Pancreas (tissue), 10 donors: ENCODE measurements around the gene CPA3. TPM values are rescaled to one million over a fixed set of nuclear protein-coding genes. Genes with fewer than 3 reads are reported as not detected.

Experiments used
- ATAC-seq, 4 donors: fragments of 200-7000 bp; cut with Tn5 transposase; one replicate each; pipeline versions ENCODE4 v1.8.0 to v1.9.1; 2020; ENCODE audit warnings: mild to moderate bottlenecking in 4 of 4, moderate library complexity in 4 of 4
- DNase-seq, 6 donors: peaks; one replicate each; pipeline ENCODE4 v3.0.0-alpha.2; 2020
- FAIRE-seq: peaks from 2 replicates; lab custom pipeline; 2012; peaks lifted over from hg19 to GRCh38; lab: Jason Lieb, UNC
- H3K27ac ChIP-seq, 4 donors: fragments of 200-600 bp; sonication (generic); 1 replicate in 3 of 4; 2 replicates in 1 of 4; pipeline versions ENCODE4 v1.5.0 to v1.8.0; 2020
- H3K27me3 ChIP-seq, 4 donors: fragments of 200-600 bp; one replicate each; pipeline ENCODE4 v1.8.0; 2021
- H3K36me3 ChIP-seq, 3 donors: fragments of 200-600 bp; sonication (generic) in 1 of 3; one replicate each; pipeline versions ENCODE4 v1.5.0 to v1.8.0; 2020 to 2021
- H3K4me1 ChIP-seq, 3 donors: fragments of 200-600 bp; one replicate each; pipeline ENCODE4 v1.8.0; 2021
- H3K4me3 ChIP-seq, 4 donors: fragments of 200-600 bp; sonication (generic) in 2 of 4; one replicate each; pipeline versions ENCODE4 v1.5.0 to v1.8.0; 2020 to 2021
- H3K9me3 ChIP-seq, 4 donors: fragments of 200-600 bp; one replicate each; pipeline ENCODE4 v1.8.0; 2021
- CTCF ChIP-seq, 4 donors: fragments of 200-600 bp; sonication (generic) in 3 of 4; IDR thresholded peaks; one replicate each; pipeline versions ENCODE4 v1.5.0 to v1.8.0; 2021; ENCODE audit warnings: antibody characterized with exemption in 4 of 4
- WGBS, 2 donors: extraction: QIAGEN DNeasy Blood & Tissue Kit; methylation state at CpG; one replicate each; pipeline ENCODE4 v1.1.7; 2013; 5-methylcytosine and 5-hydroxymethylcytosine counted together
- intact Hi-C, 3 donors: fragments of 100-400 bp; cut with DNase I; formaldehyde crosslinking; loops; one replicate each; pipeline versions ENCODE4 v1.11.1 to v1.14.2; 2022
- polyA plus RNA-seq, 2 donors: library from polyadenylated mRNA; stranded (reverse); fragments of 200-250 nt; gene quantifications; one replicate each; pipeline ENCODE4 v1.2.3, GENCODE V29; 2013
- total RNA-seq, 6 donors: library from RNA; stranded (reverse); fragmentation: NEBNext Ultra II Directional in 4 of 6; extraction: Animal tissue kit (Norgen Biotek cat#: 25700) in 4 of 6; gene quantifications; one replicate each; pipeline versions ENCODE4 v1.2.1 to v1.2.4, GENCODE V29; 2021 to 2023
- donor health status: healthy with polysubstance abuse.
- donor health status: DM: no; HTN: no; CAD: no; lungs with moderate emphysema.
- donor health status: DM: no; HTN: no; CAD: no.
- donor health status: control.
- donor health status: control.
- donor health status: Bipolar disorder and iron deficiency.
- donor health status: DM: yes; HTN: yes; CAD: no.
- donor health status: DM: no; HTN: no; CAD: no.
- donor health status: DM: no; HTN: no; CAD: no.
- donor health status: DM: yes; HTN: yes; CAD: no.

The CPA3 gene
- 10 to 100 TPM in 1 of 6 donors, 1 to 10 TPM in 5; 3.0 to 10.4 (median 4.9) TPM for total RNA-seq
- 1 to 10 TPM; 1.1 to 3.0 TPM for polyA plus RNA-seq

- Histone ChIP-seq H3K27me3 (no peaks in the 10 kb centered on the region), H3K9me3 (no peaks in the 10 kb centered on the region), H3K4me3 (no peak within 1 kb of the TSS), H3K27ac (no peak within 1 kb of the TSS), H3K36me3 (no peaks in the 10 kb centered on the region), H3K4me1 (peaks cover 0 to 4% (median 0%) of the 10 kb centered on the region in 3 donors)
- WGBS, 2 donors: 84 to 100% methylated on average over 1 of the region's 1 CpG
- intact Hi-C loops: loop anchor here in 2 of 3 donors (5.0 kb wide), 2 partner anchors 72 to 77 kb away; no protein-coding TSS in a partner anchor
- no peak for DNase-seq
- no peak for TF ChIP-seq CTCF (IDR thresholded peaks at IDR 0.05)
- no peak for ATAC-seq
- no peak for FAIRE-seq
These were observed at the start of gene CPA3 for GRCh38 chr3:148865049-148865448. Gene CPA3 (plus strand): TSS chr3:148865296. CDS start chr3:148865308, 12 bp downstream.

DNA sequence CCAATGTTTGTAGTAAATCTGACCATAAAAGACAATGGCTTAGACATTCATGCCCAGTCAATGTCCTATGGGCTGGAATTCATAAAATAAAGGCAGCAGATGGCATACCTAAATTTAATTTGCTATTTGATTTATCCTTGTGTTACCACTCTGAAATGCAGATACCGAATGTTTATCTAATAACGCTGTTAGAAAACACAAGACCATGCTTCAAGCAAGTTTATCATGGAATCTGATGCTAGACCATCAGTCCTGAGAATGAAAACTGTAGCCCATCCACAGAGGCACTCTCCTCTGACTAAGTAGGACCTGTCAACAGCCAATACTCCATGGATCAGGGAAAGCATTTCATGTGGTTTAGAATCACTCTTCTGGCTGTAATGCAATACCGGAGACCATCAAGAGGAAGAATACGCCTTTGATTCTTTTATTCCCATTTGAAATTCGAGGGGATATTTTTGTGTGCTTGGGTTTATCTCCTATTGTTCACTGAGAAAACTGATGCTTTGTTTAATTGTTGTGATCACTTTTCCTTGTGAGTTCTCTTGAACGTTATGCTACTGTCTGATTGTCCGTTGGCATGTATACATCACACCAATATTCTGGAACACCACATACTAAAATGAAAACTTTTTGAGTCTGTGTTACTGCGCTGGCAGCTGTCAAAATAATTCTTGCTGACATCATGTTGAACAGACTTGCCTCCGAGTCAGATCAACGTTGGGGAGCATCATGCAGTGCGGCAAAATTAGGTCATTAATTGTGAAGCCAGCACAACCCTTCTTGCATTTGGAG lies 49.6 kb upstream of the CPA3 start:
- ATAC-seq: no peak
- Histone ChIP-seq H3K27ac (no peak overlapping the region), H3K4me1 (peaks cover 0 to 7% (median 7%) of the 10 kb centered on the region in 3 donors), H3K36me3 (no peaks in the 10 kb centered on the region), H3K27me3 (no peaks in the 10 kb centered on the region), H3K4me3 (no peak overlapping the region), H3K9me3 (no peaks in the 10 kb centered on the region)
- DNase-seq: no peak
- intact Hi-C loops: no loop called here
- no peak for FAIRE-seq
- 80 to 86% methylated on average over 11 of the region's 11 CpGs for WGBS, 2 donors
- no peak for TF ChIP-seq CTCF (IDR thresholded peaks at IDR 0.05)

DNA sequence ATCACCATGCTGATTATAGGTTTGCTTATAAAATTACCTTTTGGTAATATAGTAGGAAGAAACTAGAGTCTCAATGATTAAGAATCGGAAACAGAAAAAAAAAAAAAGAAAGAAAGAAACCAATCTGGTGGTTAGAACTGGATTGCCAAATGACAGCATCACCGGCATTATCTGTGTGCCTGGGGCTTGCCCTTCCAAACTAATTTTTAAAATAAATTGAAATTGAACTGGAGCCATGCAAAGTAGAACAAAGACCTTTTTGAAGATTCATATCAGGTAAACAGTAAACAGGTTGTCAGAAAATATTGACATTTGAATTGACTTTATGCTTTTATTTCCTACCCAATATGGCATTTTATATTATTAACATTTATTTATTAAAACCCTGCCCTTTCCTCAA lies 48.7 kb upstream of the CPA3 start:
- no peak overlapping the region for H3K4me3 ChIP-seq
- 72 to 74% methylated on average over 2 of the region's 2 CpGs for WGBS, 2 donors
- H3K27ac ChIP-seq: no peak overlapping the region
- no peak for FAIRE-seq
- peaks cover 0 to 16% (median 12%) of the 10 kb centered on the region in 3 donors for H3K4me1 ChIP-seq
- intact Hi-C loops: no loop called here
- no peak for TF ChIP-seq CTCF (IDR thresholded peaks at IDR 0.05)
- H3K36me3 ChIP-seq: no peaks in the 10 kb centered on the region
- no peak for DNase-seq
- no peaks in the 10 kb centered on the region for H3K27me3 ChIP-seq
- ATAC-seq: no peak
- H3K9me3 ChIP-seq: no peaks in the 10 kb centered on the region

DNA sequence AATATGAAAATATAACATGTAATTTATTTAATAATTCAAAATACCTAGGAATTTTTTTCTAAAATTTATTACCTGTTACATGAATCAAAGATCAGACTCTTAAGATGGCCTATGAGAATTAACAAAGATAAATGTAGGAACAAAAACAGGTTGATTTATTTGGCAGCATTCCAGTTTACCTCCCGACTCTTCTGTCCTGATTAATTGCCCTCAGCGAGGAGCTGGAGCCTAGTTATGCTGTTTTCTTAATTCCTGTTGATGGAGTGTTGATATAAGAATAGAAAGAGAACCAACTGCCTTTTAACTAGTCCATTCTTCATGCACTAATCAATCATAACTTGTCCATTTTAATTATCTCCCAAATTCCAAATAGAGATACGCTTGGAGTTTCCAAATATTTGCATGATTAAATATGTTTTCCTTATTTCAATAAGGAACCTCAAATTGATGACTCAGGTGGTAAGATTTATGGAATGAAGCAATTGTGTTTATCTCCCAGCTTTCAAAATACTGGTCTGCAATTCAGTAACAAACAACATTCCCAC lies 48.0 kb upstream of the CPA3 start:
- no peaks in the 10 kb centered on the region for H3K36me3 ChIP-seq
- DNase-seq (no peak), ATAC-seq (peak in 1 of 4 donors; percentile 37), FAIRE-seq (no peak)
- H3K9me3 ChIP-seq: no peaks in the 10 kb centered on the region
- H3K4me3 ChIP-seq: no peak overlapping the region
- no peak for TF ChIP-seq CTCF (IDR thresholded peaks at IDR 0.05)
- no peaks in the 10 kb centered on the region for H3K27me3 ChIP-seq
- H3K27ac ChIP-seq: no peak overlapping the region
- intact Hi-C loops: no loop called here
- H3K4me1 ChIP-seq: peaks cover 0 to 16% (median 12%) of the 10 kb centered on the region in 3 donors
- WGBS, 2 donors: 8 to 12% methylated on average over 3 of the region's 3 CpGs
